Measurements from ENCODE around the gene KIAA1586. TPM values are rescaled to one million over a fixed set of nuclear protein-coding genes. Genes with fewer than 3 reads are reported as not detected.
"Not testable (repeated sequence)": the region's sequence is repeated elsewhere in the genome, so short reads cannot be mapped to it uniquely, and the experiment has no call there.

Gene KIAA1586
- total RNA-seq, 2 donors from 2014 or later: 12.1 to 12.4 TPM

- Mint-ChIP-seq H3K27me3 (ENCODE audit: low read depth) (peaks cover 9% of the 10 kb centered on the region), H3K4me1 (ENCODE audit: low read depth) (no peaks in the 10 kb centered on the region), H3K27ac (no peak overlapping the region), H3K9me3 (peaks cover 7 to 14% of the 10 kb centered on the region in 2 donors), H3K36me3 (ENCODE audit: insufficient read depth in 2 of 2) (peaks cover 7 to 15% of the 10 kb centered on the region in 2 donors), H3K4me3 (no peak overlapping the region)
- DNase-seq: no peak
- no peak for ATAC-seq (replicated peaks in 1 of 2)
Measured at GRCh38 chr6:57024775-57025174, 21.7 kb upstream of the KIAA1586 start.

DNA sequence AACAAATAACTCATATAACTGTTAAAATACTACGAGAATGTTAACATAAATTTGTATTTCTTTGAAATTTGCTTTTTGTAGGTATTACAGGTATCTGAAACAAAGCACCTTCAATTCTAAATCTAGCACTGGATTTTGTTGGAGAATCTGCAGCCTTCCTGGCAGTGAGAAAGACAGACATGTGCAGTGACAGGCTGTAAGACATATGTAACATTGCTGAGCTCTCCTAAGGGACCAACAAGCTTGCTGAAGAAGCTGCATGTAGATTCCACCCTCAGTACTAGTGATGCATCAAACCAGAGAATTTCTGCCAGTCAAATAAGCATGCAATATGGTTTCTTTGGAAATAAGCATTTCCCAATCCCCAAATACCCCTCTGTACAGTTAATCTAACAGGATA, 20.5 kb upstream of the KIAA1586 start:
- H3K9me3 Mint-ChIP-seq: peaks cover 7 to 14% of the 10 kb centered on the region in 2 donors
- H3K4me3 Mint-ChIP-seq: no peak overlapping the region
- H3K36me3 Mint-ChIP-seq (ENCODE audit: insufficient read depth in 2 of 2): peaks cover 7 to 15% of the 10 kb centered on the region in 2 donors
- no peak for DNase-seq
- H3K4me1 Mint-ChIP-seq (ENCODE audit: low read depth): no peaks in the 10 kb centered on the region
- H3K27ac Mint-ChIP-seq: no peak overlapping the region
- ATAC-seq (replicated peaks in 1 of 2): no peak
- H3K27me3 Mint-ChIP-seq (ENCODE audit: low read depth): peaks cover 9% of the 10 kb centered on the region

- DNase-seq (no peak), ATAC-seq (replicated peaks in 1 of 2) (no peak)
- peaks cover 19% of the 10 kb centered on the region for H3K27me3 Mint-ChIP-seq (ENCODE audit: low read depth)
- H3K9me3 Mint-ChIP-seq: peaks cover 7 to 14% of the 10 kb centered on the region in 2 donors
- H3K36me3 Mint-ChIP-seq (ENCODE audit: insufficient read depth in 2 of 2): peaks cover 7 to 15% of the 10 kb centered on the region in 2 donors
- H3K4me1 Mint-ChIP-seq (ENCODE audit: low read depth): no peaks in the 10 kb centered on the region
- H3K4me3 Mint-ChIP-seq: no peak overlapping the region
- H3K27ac Mint-ChIP-seq: no peak overlapping the region
Measured at GRCh38 chr6:57027301-57027700, 19.2 kb upstream of the KIAA1586 start.

DNA sequence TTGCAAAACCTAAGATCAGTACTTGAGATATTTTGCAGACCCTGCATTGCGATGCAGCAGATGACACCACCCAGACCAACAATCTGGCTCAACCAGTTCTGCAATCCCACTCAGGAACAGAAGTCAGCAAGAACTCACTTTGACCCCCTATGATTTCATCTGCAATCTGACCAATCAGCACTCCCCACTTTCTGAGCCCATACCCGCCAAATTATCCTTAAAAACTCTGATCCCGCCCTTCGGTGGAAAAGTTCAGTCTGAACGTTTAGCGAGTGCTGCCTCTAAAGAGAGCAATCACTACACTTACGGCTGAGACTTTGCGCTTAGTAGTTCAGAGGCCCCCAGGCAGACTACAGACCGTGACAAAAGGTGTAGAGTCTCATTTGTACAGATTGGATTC, 17.3 kb upstream of the KIAA1586 start:
- ATAC-seq (replicated peaks in 1 of 2) (no peak), DNase-seq (no peak)
- Mint-ChIP-seq H3K4me3 (no peak overlapping the region), H3K27me3 (ENCODE audit: low read depth) (peaks cover 19% of the 10 kb centered on the region), H3K9me3 (peaks cover 7 to 14% of the 10 kb centered on the region in 2 donors), H3K36me3 (ENCODE audit: insufficient read depth in 2 of 2) (peaks cover 7 to 15% of the 10 kb centered on the region in 2 donors), H3K4me1 (ENCODE audit: low read depth) (no peaks in the 10 kb centered on the region), H3K27ac (no peak overlapping the region)

GRCh38 chr6:57033228-57033627, 13.3 kb upstream of the KIAA1586 start:
- ATAC-seq (replicated peaks in 1 of 2): no peak
- no peak for DNase-seq
- Mint-ChIP-seq H3K36me3 (ENCODE audit: insufficient read depth in 2 of 2) (no peaks in the 10 kb centered on the region), H3K27me3 (ENCODE audit: low read depth) (peaks cover 35% of the 10 kb centered on the region), H3K4me3 (no peak overlapping the region), H3K9me3 (no peaks in the 10 kb centered on the region), H3K27ac (peak overlapping the region; percentile 7), H3K4me1 (ENCODE audit: low read depth) (no peaks in the 10 kb centered on the region)

GRCh38 chr6:57035549-57035948, 10.9 kb upstream of the KIAA1586 start:
- H3K27me3 Mint-ChIP-seq (ENCODE audit: low read depth): peaks cover 37% of the 10 kb centered on the region
- H3K36me3 Mint-ChIP-seq (ENCODE audit: insufficient read depth in 2 of 2): no peaks in the 10 kb centered on the region
- H3K27ac Mint-ChIP-seq: no peak overlapping the region
- H3K9me3 Mint-ChIP-seq: no peaks in the 10 kb centered on the region
- H3K4me3 Mint-ChIP-seq: no peak overlapping the region
- DNase-seq (no peak), ATAC-seq (replicated peaks in 1 of 2) (no peak)
- H3K4me1 Mint-ChIP-seq (ENCODE audit: low read depth): no peaks in the 10 kb centered on the region

GRCh38 chr6:57038906-57039305, 7.6 kb upstream of the KIAA1586 start:
- H3K9me3 Mint-ChIP-seq: no peaks in the 10 kb centered on the region
- H3K4me1 Mint-ChIP-seq (ENCODE audit: low read depth): no peaks in the 10 kb centered on the region
- H3K27me3 Mint-ChIP-seq (ENCODE audit: low read depth): peaks cover 45% of the 10 kb centered on the region

GRCh38 chr6:57040011-57040410, 6.5 kb upstream of the KIAA1586 start:
- Mint-ChIP-seq H3K4me1 (ENCODE audit: low read depth) (no peaks in the 10 kb centered on the region), H3K9me3 (no peaks in the 10 kb centered on the region), H3K36me3 (ENCODE audit: insufficient read depth in 2 of 2) (no peaks in the 10 kb centered on the region), H3K27ac (no peak overlapping the region), H3K4me3 (no peak overlapping the region), H3K27me3 (ENCODE audit: low read depth) (peaks cover 50% of the 10 kb centered on the region)
- ATAC-seq (replicated peaks in 1 of 2) (peak; percentile 54 to 57), DNase-seq (peak; percentile 3 to 7)

More at GRCh38 chr6:57038906-57039305, 7.6 kb upstream of the KIAA1586 start:
- Mint-ChIP-seq H3K4me3 (no peak overlapping the region), H3K36me3 (ENCODE audit: insufficient read depth in 2 of 2) (no peaks in the 10 kb centered on the region), H3K27ac (no peak overlapping the region)
- DNase-seq (no peak), ATAC-seq (replicated peaks in 1 of 2) (no peak)

- H3K36me3 Mint-ChIP-seq (ENCODE audit: insufficient read depth in 2 of 2); DNase-seq; H3K4me3 Mint-ChIP-seq; H3K9me3 Mint-ChIP-seq; H3K27ac Mint-ChIP-seq; ATAC-seq (replicated peaks in 1 of 2): not testable (repeated sequence)
- Mint-ChIP-seq H3K4me1 (ENCODE audit: low read depth) (peaks cover 16% of the 10 kb centered on the region), H3K27me3 (ENCODE audit: low read depth) (peaks cover 38% of the 10 kb centered on the region)
Measured at GRCh38 chr6:57044061-57044460, 2.4 kb upstream of the KIAA1586 start.

DNA sequence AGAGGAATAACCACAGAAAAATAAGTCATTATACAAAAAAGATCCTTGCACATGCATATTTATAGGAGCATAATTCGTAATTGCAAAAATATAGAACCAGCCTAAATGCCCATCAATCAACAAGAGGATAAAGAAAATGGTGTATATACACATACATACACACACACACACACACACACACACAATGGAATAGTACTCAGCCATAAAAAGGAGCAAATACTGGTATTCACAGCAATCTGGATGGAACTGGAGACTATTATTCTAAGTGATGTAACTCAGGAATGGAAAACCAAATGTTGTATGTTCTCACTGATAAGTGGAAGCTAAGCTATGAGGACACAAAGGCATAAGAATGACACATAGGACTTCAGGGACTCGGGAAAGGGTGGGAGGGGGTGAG, 1.9 kb upstream of the KIAA1586 start:
- DNase-seq: no peak
- no peak overlapping the region for H3K4me3 Mint-ChIP-seq
- H3K9me3 Mint-ChIP-seq: peaks cover 0 to 2% of the 10 kb centered on the region in 2 donors
- no peak overlapping the region for H3K27ac Mint-ChIP-seq
- peaks cover 5 to 7% of the 10 kb centered on the region in 2 donors for H3K36me3 Mint-ChIP-seq (ENCODE audit: insufficient read depth in 2 of 2)
- ATAC-seq (replicated peaks in 1 of 2): no peak
- peaks cover 35% of the 10 kb centered on the region for H3K27me3 Mint-ChIP-seq (ENCODE audit: low read depth)
- H3K4me1 Mint-ChIP-seq (ENCODE audit: low read depth): peaks cover 22% of the 10 kb centered on the region

GRCh38 chr6:57047257-57047585, 728 bp downstream of the KIAA1586 start:
- ATAC-seq (replicated peaks in 1 of 2): peak; percentile 18 to 24
- H3K27ac Mint-ChIP-seq; H3K9me3 Mint-ChIP-seq; H3K4me3 Mint-ChIP-seq; H3K36me3 Mint-ChIP-seq (ENCODE audit: insufficient read depth in 2 of 2); DNase-seq: not testable (repeated sequence)
- H3K27me3 Mint-ChIP-seq (ENCODE audit: low read depth): peaks cover 27% of the 10 kb centered on the region
- peaks cover 30% of the 10 kb centered on the region for H3K4me1 Mint-ChIP-seq (ENCODE audit: low read depth)

DNA sequence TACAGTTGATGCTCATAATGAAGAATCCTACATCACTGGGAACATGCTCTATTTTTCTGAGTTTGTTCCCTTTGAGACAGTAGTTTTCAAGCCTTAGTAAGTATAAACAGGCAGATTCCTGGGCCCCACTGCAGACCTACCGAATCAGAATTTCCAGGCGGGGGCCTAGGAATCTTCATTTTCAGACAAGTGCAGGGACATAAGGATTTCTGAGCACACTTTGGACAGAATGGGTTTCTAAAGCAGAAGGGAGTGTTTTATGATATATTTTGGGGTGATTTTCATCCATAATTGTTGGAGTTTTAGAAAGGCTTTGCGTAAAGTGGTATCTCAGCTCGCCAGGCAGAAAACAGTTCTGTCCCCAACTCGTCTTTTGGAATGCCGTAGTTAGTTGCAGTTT, 1.4 kb downstream of the KIAA1586 start:
- Mint-ChIP-seq H3K27me3 (ENCODE audit: low read depth) (peaks cover 25% of the 10 kb centered on the region), H3K27ac (peak overlapping the region; percentile 79), H3K4me3 (peak overlapping the region; percentile 82 to 90), H3K4me1 (ENCODE audit: low read depth) (peaks cover 30% of the 10 kb centered on the region), H3K36me3 (ENCODE audit: insufficient read depth in 2 of 2) (peaks cover 9 to 12% of the 10 kb centered on the region in 2 donors)
- DNase-seq; ATAC-seq (replicated peaks in 1 of 2); H3K9me3 Mint-ChIP-seq: not testable (repeated sequence)

DNA sequence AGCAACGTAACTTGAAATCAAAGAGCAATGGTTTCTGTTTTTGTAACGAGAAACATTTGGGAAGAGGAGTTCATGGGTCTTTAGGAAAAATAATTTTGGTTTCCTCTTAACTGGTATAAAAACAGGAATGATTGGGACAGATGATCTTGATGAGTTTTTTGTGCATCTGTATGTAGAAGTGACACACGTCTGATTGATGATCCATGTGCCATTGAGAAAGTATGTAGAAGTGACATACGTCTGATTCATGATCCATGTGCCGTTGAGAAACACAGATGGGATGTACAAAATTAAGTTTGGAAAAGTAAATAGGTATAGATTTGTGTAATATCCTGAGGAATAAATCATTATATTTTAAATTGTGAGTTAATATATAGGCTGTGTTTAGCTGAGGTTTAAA, 2.1 kb downstream of the KIAA1586 start:
- no peak for DNase-seq
- no peak for ATAC-seq (replicated peaks in 1 of 2)
- Mint-ChIP-seq H3K4me3 (peak overlapping the region; percentile 82 to 90), H3K36me3 (ENCODE audit: insufficient read depth in 2 of 2) (peaks cover 11 to 18% of the 10 kb centered on the region in 2 donors), H3K9me3 (peaks cover 0 to 2% of the 10 kb centered on the region in 2 donors), H3K4me1 (ENCODE audit: low read depth) (peaks cover 30% of the 10 kb centered on the region), H3K27me3 (ENCODE audit: low read depth) (peaks cover 21% of the 10 kb centered on the region), H3K27ac (peak overlapping the region; percentile 79)

DNA sequence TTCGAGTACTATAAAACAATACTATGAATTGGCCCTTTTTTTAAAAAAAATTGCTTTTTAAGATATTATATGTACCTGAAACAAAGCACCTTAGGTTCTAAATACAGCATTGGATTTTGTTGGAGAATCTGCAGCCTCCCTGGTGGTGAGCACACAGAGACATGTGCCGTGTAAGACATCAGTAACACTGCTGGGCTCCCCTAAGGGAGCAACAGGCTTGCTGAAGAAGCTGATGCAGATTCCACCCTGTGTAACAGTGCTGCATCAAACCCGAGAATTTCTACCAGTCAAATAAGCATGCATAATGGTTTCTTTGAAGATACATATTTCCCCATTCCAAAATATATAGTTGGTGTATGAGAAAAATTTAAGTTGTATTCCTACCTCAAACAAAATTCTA, 17.4 kb downstream of the KIAA1586 start:
- H3K36me3 Mint-ChIP-seq (ENCODE audit: insufficient read depth in 2 of 2): peaks cover 1 to 7% of the 10 kb centered on the region in 2 donors
- no peak overlapping the region for H3K4me3 Mint-ChIP-seq
- no peaks in the 10 kb centered on the region for H3K4me1 Mint-ChIP-seq (ENCODE audit: low read depth)
- H3K27me3 Mint-ChIP-seq (ENCODE audit: low read depth): no peaks in the 10 kb centered on the region
- DNase-seq (no peak), ATAC-seq (replicated peaks in 1 of 2) (no peak)
- H3K27ac Mint-ChIP-seq: no peak overlapping the region
- no peaks in the 10 kb centered on the region for H3K9me3 Mint-ChIP-seq
